ENCODE data around the gene OR2A25. TPM values are rescaled to one million over a fixed set of nuclear protein-coding genes. Genes with fewer than 3 reads are reported as not detected.

Gene OR2A25
- polyA plus RNA-seq, 2 of the 4 experiments (the other 2 are of a cell fraction), result not detected

- FAIRE-seq (no peak), DNase-seq (ENCODE audit: low read depth in 1 of 2, low spot score in 1 of 2) (no peak), ATAC-seq (no peak)
- H3K4me2 ChIP-seq, result no peak overlapping the region
- no peak overlapping the region for H3K27ac ChIP-seq
- no peaks in the 10 kb centered on the region for H3K4me1 ChIP-seq
- no peaks in the 10 kb centered on the region for H3K9me3 ChIP-seq
- no peak for TF ChIP-seq MAX (IDR thresholded peaks at IDR 0.05)
- TF ChIP-seq REST (IDR thresholded peaks at IDR 0.05), result no peak
- TF ChIP-seq E2F6 (IDR thresholded peaks at IDR 0.05; ENCODE audit: borderline replicate concordance, low read depth), result no peak
- no peak for TF ChIP-seq HDAC2 (IDR thresholded peaks at IDR 0.05)
- TF ChIP-seq, protein P1, sequence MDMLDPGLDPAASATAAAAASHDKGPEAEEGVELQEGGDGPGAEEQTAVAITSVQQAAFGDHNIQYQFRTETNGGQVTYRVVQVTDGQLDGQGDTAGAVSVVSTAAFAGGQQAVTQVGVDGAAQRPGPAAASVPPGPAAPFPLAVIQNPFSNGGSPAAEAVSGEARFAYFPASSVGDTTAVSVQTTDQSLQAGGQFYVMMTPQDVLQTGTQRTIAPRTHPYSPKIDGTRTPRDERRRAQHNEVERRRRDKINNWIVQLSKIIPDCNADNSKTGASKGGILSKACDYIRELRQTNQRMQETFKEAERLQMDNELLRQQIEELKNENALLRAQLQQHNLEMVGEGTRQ (IDR thresholded peaks at IDR 0.05), result no peak
- TF ChIP-seq KDM5A (IDR thresholded peaks at IDR 0.05), result no peak
- no peak for TF ChIP-seq RARB (CRISPR knock-in tag; IDR thresholded peaks at IDR 0.05)
- TF ChIP-seq MYC (IDR thresholded peaks at IDR 0.05; ENCODE audit: borderline replicate concordance, low read length), result no peak
- TF ChIP-seq NR3C1 (IDR thresholded peaks at IDR 0.05), result no peak
- TF ChIP-seq, protein P2, sequence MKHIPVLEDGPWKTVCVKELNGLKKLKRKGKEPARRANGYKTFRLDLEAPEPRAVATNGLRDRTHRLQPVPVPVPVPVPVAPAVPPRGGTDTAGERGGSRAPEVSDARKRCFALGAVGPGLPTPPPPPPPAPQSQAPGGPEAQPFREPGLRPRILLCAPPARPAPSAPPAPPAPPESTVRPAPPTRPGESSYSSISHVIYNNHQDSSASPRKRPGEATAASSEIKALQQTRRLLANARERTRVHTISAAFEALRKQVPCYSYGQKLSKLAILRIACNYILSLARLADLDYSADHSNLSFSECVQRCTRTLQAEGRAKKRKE (CRISPR knock-in tag; IDR thresholded peaks at IDR 0.05; ENCODE audit: low read depth), result no peak
- no peak for TF ChIP-seq ZFP36 (IDR thresholded peaks at IDR 0.05; ENCODE audit: borderline replicate concordance, partially characterized antibody)
- TF ChIP-seq PBX3 (IDR thresholded peaks at IDR 0.05), result no peak
- no peak for TF ChIP-seq HMGXB4 (CRISPR knock-in tag; IDR thresholded peaks at IDR 0.05; ENCODE audit: borderline replicate concordance)
- no peak for TF ChIP-seq ZSCAN20 (CRISPR knock-in tag; IDR thresholded peaks at IDR 0.05)
- TF ChIP-seq GATA3 (IDR thresholded peaks at IDR 0.05; ENCODE audit: borderline replicate concordance), result no peak
- no peak for TF ChIP-seq HOXB13 (CRISPR knock-in tag; IDR thresholded peaks at IDR 0.05; ENCODE audit: low read depth)
- TF ChIP-seq CTCF (IDR thresholded peaks at IDR 0.05), result no peak
- no peak for TF ChIP-seq JUNB (IDR thresholded peaks at IDR 0.05)
- no peak for TF ChIP-seq POLR2A (IDR thresholded peaks at IDR 0.05; ENCODE audit: low read length)
- ChIA-PET CTCF (no interaction called here), POLR2A (no interaction called here)
- no peak overlapping the region for H3K4me3 ChIP-seq
Measured at GRCh38 chr7:144102041-144102440, 32.4 kb downstream of the OR2A25 start.
